ENCODE data around the gene FRYL.
"Not testable (repeated sequence)": the region's sequence is repeated elsewhere in the genome, so short reads cannot be mapped to it uniquely, and the experiment has no call there.

Gene FRYL

DNA sequence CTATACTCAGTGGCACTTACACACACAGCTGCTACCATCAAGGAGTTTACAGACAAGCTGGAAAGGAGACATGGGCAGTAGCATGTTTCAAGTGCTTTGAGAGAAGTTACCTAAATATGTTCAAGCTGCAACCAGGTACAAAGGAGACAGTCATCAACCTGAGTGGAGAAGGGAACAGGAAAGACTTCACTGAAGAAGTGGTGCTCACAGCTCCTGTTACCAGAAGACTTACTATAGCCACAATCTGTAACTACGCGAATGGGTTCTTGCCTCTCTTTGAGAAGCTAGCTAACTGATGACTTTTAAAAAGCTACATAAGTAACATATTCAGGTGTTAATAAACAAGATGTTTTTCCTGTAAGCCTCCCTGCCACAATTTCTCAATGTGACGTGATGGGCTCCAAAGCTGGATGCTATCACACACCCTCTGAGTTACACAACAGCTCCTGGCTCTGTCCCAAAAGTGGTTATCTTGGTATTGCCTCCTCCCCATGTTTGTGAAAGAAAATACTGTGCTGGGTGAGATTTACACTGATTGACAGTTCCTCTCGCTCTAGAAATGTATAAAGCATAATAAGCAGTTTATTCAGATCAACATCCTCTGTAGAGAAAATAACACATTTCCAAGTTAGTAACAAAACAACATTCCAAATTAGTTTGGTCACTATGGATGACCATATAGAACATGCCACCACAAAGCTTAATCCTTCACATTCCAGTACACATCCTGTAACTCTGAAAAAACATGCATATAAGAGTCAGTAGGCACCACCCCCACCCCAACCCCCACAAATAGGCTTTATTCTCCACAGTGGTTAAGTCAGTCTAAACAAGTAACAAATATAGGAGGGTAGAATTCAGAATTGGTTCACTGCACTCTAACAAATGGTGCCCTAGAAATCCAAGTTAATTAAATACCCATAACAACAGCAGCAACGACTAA lies 81.8 kb downstream of the FRYL start:
- no peak for DNase-seq (ENCODE audit: low read depth, low spot score)

DNA sequence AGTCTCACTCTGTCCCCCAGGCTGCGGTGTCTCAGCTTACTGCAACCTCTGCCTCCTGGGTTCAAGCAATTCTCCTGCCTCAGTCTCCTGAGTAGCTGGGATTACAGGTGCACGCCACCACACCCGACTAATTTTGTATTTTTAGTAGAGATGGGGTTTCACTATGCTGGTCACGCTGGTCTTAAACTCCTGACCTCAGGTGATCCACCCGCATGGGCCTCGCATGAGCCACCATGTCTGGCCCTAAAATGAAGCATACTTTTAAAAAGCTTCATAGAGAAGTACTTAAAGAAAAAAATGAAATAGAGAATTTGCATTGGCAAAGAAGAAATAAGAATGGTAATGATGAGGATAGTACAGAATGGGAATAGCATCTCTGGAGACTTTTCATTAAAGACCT lies 82.6 kb downstream of the FRYL start:
- DNase-seq (ENCODE audit: low read depth, low spot score), result not testable (repeated sequence)

DNA sequence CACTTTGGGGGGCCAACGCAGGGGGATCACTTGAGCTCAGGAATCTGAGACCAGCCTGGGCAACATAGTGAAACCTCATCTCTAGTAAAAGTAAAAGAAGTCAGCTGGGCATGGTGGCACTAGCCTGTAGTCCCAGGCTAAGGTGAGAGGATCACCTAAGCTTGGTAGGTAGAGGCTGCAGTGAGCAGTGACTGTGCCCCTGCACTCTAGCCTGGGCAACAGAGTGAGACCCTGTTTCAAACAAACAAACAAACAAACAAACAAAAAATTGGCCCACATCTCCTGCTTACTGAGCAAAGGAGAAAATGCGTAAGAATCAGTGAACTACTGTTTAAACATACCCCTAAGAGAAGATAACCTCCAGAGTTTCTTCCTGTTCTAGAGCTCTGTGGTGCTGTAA lies 85.3 kb downstream of the FRYL start:
- DNase-seq (ENCODE audit: low read depth, low spot score), result no peak

DNA sequence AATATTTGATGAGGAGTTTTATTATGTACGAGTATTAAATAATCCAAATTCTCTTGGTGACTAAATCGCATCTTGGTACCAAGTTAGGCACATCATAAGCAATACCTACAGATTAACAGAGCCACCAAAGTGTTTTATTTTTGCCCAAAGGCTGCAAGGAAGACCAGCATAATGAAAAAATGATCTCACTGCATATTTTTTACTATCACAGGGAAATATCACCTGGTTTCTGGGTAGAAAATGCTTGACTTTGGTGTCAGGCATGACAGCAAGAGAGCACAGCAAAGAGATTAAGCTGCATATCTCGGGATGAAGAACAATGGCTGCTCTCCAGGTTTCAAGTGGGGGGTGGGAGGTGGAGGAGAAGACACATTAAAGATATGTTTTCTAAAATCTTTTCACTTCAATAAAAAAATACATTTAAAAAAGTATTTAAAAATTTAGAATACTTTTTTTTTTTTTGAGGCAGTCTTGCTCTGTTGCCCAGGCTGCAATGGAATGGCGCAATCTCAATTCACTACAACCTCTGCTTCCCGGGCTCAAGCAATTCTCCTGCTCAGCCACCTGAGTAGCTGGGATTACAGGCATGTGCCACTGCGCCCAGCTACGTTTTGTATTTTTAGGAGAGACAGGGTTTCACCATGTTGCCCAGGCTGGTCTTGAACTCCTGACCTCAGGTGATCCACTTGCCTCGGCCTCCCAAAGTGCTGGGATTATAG lies 86.1 kb downstream of the FRYL start:
- no peak for DNase-seq (ENCODE audit: low read depth, low spot score)

DNA sequence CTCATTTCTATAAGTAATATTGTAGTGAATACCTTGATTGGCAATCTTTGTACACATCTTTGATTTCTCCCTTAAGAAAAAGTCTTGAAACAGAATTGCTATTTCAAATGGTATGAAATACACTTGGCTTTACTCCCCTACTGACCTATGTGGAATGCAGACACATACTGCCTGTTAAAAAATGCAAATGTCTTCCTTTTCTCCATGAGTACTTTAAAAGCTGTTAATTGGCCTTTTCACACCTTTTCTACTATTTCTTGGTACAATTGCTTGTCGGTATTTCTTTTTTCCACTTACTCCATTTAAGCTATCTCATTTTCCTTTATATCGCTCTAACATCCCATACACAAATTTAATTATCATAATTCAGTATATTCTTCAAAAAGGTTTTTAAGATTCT lies 87.2 kb downstream of the FRYL start:
- DNase-seq (ENCODE audit: low read depth, low spot score), result no peak

DNA sequence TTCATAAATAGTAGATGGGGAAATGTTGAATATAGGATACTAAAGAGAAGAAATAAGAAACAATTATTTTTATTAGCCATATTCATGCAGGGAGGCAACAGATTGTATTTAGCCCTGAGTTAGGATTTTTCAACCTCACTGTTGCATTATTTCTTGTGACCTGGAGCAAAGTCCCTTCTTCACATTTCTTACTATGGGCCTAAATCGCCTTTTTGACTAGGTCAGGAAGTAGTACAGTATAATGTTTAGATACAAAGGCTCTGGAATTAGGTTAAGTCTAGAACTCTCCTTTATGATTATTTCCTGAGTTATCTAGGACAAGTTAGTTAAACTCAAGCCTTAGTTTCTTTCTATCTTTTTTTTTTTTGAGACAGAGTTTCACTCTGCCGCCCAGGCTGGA lies 88.0 kb downstream of the FRYL start:
- no peak for DNase-seq (ENCODE audit: low read depth, low spot score)

DNA sequence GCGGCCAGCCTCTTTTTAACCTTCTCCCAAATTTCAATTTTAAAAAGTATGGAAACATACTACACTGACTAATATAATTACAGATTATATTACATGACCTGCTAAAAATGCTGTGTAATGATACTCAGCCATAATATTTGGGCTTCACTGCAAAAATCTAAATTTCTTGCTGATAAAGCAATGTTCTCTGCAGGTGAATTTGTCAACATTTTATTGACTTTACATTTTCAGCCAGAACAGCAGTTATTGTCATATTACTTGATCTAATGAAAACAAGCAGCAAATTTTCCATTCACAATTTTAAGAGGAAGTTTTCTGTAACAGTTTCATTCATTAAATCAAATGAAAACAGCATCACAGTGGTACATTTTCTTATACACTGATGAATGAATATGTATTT lies 91.1 kb downstream of the FRYL start:
- no peak for DNase-seq (ENCODE audit: low read depth, low spot score)

DNA sequence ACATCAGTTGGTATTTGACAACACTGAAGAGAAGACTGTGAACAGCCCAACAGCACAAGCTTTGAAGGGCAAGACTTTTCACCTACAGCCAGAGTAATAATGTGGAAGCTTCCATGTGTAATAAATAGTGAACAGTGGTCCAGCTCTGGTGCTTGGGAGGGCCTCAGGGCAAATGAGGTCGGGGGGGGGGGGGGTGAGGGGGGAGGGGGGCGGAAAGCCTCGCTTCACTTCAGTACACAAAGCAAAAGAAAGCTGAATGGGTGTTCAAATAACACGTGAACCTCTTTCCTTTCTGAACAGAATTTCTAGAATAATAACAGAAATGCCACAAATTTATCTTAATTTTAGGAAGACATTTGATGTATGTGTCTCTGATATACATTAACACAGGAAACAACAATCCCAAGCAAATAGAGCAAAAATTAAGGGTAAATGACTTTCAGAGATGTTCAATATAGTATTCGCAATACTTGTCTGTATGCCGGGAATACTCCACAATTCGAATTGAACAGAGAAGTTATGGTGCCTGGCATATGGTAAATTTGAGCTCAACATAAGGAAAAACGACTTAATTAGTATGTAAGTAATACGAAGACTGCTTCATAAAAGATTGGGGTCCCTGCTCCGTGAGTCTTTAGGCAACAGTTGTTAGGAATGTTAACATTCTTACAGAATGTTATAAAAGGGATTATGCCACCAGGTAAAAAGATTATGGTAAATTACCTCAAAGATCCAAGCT lies 92.6 kb downstream of the FRYL start:
- DNase-seq (ENCODE audit: low read depth, low spot score), result no peak

DNA sequence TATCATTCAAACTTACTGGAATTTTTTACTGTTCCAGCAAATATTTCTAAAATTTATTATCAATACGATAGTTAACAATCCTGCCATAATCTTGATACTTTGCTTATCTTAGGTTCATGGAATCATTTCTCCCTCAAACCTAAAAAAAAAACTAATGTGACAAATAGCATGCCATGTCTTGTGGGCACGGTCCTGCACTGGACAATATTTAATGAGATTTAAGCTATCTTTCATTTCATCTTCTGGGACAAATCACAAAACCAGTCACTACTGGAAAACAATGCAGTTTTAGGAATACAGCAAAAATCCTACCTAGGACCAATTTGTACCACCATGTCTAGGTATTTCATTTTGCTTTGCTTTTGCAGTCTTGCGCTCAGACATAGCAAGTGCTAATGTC lies 93.7 kb downstream of the FRYL start:
- DNase-seq (ENCODE audit: low read depth, low spot score), result no peak

DNA sequence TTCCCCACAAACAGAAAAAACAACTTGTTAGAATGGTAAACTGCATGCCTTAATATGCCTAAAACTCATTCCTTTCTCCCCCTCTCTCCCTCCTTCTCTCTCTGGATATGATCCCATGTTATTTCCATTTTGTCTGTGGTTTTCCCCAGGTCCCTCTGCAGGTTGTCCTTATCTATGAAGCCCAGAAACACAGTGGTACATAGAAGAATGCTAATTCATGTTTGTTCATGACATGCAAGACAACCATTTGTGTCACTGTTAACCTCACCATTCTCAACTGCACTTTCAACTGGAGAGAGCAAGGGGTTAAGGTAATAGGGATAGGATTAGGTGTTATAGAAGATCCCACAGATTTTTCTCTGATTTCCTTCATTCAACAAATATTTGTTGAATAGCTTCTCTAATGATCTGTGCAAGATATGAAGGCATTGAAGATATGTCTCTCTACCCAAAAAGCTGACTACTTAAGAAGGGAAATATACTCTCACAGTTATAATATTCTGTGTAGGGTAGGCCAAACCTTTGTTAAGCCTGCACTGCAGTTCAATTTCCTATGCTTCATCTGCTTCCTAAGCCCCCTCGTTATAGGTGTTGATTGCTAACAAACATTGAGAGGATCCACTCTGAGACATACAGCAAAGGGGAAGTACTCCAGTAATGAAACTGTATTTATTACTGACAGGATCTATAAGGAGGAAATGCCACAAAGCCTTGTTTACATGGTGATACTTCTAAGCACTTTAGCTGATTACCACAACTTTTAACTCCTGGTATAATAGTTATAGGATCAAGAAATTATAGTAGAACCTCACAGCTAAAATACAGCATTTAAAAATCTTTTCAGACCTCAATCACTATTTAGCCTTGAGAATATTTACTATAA lies 96.1 kb downstream of the FRYL start:
- no peak for DNase-seq (ENCODE audit: low read depth, low spot score)

DNA sequence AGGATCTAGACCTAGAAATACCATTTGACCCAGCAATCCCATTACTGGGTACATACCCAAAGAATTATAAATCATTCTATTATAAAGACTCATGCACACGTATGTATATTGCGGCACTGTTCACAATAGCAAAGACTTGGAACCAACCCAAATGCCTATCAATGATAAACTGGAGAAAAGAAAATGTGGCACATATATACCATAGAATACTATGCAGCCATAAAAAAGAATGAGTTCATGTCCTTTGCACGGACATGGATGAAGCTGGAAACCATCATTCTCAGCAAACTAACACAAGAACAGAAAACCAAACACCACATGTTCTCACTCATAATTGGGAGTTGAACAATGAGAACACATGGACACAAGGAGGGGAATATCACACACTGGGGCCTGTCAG lies 97.2 kb downstream of the FRYL start:
- DNase-seq (ENCODE audit: low read depth, low spot score), result not testable (repeated sequence)

DNA sequence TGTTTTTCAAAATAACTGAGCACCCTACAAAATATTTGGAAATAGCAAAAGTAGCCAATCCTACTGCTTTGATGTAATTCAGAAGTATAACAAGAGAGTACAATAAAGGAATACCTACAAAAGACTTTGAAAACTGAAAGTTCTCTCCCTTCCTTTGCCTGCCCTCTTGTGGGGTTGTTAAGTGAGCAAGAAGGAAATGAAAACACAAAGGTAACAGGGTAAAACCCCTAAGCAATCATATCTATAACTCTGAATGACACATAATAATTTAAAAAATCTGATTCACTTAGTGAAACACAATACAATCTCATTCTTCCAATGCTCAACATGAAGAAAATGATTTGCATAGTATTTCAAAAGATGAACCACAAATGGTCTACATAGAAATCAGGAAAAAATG lies 98.2 kb downstream of the FRYL start:
- DNase-seq (ENCODE audit: low read depth, low spot score), result no peak

DNA sequence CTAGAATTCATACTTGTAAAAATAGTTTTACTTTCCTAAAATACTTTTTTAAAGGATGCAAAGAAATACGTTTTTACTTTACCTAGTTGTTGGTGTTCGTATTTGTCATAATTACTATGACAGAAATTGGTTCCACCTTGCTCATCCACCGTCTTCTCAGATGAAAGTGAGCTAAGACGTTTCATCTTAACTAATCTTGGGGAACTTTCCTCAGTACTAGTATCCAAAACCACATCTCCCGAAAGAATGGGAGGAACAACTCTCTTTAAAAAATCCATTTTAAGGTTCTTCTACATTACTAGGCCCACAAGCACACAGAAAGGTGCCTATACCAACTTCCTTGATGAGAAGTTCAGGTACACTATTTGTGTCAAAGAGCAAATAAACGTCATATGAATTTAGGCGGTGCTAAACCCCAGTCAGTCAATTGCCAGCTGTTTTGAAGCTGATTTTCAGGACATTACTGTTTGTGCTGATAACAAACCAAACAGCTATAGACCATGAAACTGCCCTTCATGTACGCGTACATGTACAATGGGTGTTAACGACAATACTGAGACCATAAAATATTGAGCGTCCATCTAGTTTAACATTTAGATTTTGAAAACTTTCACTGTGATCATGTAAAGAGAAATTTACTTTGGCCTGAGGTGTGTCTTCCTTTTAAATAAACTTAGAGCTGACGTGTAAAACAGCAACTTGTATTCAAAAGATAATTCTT lies 99.1 kb downstream of the FRYL start:
- no peak for DNase-seq (ENCODE audit: low read depth, low spot score)

DNA sequence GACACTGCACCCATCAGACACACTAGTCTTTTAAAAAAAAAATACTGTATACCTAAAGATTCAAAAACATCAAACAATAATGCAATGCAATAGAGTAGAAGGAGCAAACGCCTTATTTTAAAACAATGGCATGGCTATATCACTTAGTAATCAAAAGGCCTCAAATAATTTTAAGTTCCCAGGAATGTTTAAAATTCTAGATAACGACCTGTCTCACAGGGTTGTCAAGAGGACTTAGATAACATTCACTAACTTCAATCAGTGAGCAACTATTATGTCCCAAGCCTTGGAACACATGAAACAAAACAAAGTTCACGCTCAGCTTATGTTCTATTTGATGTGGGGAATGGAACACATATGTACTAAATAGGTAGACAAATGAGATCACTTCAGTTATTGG lies 106.5 kb downstream of the FRYL start:
- no peak for DNase-seq (ENCODE audit: low read depth, low spot score)

DNA sequence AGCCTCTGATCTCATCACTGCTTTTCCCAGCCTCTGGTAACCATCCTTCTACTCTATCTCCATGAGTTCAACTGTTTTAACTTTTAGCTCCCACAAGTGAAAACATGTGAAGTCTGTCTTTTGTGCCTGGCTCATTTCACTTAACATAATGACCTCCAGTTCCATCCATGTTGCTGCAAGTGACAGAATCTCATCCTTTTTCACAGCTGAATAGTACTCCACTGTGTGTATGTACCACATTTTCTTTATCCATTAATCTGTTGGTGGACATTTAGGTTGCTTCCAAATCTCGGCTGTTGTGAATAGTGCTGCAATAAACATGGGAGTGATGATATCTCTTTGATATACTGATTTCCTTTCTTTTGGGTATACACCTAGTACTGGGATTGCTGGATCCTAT lies 109.5 kb downstream of the FRYL start:
- no peak for DNase-seq (ENCODE audit: low read depth, low spot score)

DNA sequence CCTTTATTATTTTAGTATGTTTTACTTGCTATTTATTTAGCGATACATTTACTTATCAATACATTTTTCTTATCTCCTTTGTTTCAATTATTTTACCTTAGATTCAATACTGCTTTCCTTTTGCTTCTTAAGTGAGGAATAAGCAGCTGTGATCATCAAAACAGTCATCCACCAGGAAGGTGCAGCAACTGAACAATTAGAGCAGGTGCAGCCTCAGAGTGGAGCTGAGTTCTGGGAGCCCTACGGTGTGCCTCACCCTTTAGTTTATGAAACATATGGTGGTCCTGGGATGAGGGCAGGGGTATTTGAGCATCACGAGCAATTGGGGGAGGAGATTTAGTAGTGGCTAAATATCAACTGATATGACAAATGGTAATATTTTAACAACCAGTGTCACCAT lies 111.0 kb downstream of the FRYL start:
- no peak for DNase-seq (ENCODE audit: low read depth, low spot score)

DNA sequence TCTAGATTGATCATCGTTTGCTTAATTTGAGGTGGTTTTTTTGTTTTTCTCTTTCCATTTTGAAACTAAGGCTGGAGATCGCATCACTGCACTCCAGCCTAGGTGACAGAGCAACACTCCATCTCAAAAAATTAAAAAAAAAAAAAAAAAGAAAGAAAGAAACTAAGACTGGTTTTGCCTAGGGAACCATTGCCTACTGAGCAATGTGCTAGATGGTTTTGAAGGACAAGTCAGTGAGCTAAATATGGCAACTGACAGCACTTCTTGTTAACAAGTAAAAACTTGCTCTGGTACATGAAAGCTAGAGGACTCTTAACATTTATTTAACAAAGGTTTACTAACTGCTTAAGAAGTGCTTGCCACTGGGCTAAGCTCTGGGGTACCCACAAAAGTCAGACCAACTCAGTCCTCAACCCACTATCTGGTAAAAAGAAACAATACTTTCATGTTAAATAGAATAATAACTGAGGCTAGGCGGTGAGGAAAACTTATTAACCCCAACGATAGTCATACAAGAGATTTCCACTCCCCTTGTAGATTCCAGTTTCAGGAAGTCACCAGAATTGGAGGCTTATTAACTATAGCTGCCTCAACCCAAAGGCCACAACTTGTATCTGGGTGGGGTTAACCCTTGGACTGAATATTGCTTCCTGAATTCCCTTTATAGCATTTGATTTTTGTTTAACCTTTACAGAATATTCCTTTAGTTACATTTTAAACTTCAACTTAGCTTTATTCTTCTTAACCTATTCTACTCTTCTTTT lies 111.6 kb downstream of the FRYL start:
- no peak for DNase-seq (ENCODE audit: low read depth, low spot score)

DNA sequence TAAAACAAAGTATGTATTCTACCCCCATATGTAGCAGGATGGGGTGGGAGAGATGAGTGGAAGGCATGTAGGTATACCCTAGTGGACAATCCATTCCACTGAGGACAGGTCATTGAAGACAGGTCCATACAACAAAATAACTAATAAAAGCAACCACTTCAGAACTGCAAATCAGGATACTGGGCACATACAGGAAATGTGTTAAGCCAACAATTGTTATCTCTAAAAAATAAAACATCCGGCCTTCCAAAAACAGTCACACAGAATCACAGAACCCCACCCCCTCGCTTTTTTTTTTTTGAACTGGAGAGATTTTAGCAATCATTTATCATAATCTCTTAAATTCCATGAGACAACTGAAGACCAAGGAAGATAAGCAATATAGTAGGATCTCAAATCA lies 112.9 kb downstream of the FRYL start:
- DNase-seq (ENCODE audit: low read depth, low spot score), result no peak

DNA sequence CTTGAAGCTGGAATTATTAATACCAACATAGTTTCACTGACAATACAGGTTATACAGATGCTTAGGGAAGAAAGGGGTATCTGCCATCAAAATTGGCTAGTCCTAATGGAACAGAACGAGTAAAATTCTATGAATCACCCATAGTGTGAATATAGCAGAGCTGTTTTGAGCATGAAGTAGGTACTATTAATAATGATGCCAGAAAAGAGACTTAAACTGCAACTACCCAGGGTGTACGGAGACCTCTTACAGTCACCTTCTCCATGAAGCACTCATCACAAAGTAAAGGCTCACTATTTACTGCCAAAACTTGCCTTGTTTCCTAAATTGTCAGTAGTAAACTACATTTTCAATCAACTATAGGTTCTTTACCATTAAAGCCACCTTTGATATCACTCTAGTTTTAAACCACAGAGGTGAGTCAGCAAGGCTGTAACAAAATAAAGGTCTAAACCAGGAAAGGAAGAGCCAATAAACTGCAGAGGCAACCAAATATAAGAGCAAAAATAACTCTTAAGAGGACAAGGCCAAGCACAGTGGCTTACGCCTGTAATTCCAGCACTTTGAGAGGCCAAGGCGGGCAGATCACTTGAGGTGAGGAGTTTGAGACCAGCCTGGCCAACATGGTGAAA lies 114.4 kb downstream of the FRYL start:
- no peak for DNase-seq (ENCODE audit: low read depth, low spot score)

All from activated CD4-positive, CD25-positive, alpha-beta regulatory T cell treated with anti-CD3 and anti-CD28 coated beads, Interleukin-2, amount 50 U/mL, for 16 hours (primary cell).